ENCODE measurements around the gene FASTKD2. TPM values are rescaled to one million over a fixed set of nuclear protein-coding genes. Genes with fewer than 3 reads are reported as not detected.
A peak's percentile ranks its signal among the peaks of the same experiment; 100 is the strongest.

Gene FASTKD2
- 46.8 TPM for polyA plus RNA-seq (ENCODE audit: insufficient read length)
- long read RNA-seq, donor 1, partial matches to known transcripts: 0 of 8 reads
- long read RNA-seq, donor 1, other reads (novel, unspliced or antisense): 0 of 8 reads
- long read RNA-seq, donor 2, partial matches to known transcripts: 10 of 16 reads
- long read RNA-seq, donor 2, other reads (novel, unspliced or antisense): 0 of 16 reads
- long read RNA-seq, donor 3, transcript FASTKD2-201 (12 exons, 3,188 nt): major isoform, 8 of 16 reads
- long read RNA-seq, donor 3, partial matches to known transcripts: 6 of 16 reads
- long read RNA-seq, donor 3, other reads (novel, unspliced or antisense): 0 of 16 reads
- long read RNA-seq, donor 4: 0 reads
- long read RNA-seq, donor 5, transcript FASTKD2-201 (12 exons, 3,188 nt): major isoform, 15 of 40 reads
- long read RNA-seq, donor 5, partial matches to known transcripts: 21 of 40 reads
- long read RNA-seq, donor 5, other reads (novel, unspliced or antisense): 0 of 40 reads
- long read RNA-seq, donor 6, transcript FASTKD2-201 (12 exons, 3,188 nt): major isoform, 6 of 23 reads
- long read RNA-seq, donor 6, partial matches to known transcripts: 15 of 23 reads
- long read RNA-seq, donor 6, other reads (novel, unspliced or antisense): 0 of 23 reads
- long read RNA-seq, donor 7, transcript FASTKD2-201 (12 exons, 3,188 nt): major isoform, 5 of 28 reads
- long read RNA-seq, donor 7, transcript FASTKD2-202 (12 exons, 2,586 nt): major isoform, 5 of 28 reads
- long read RNA-seq, donor 7, partial matches to known transcripts: 16 of 28 reads
- long read RNA-seq, donor 7, other reads (novel, unspliced or antisense): 0 of 28 reads
- long read RNA-seq, donor 8, partial matches to known transcripts: 0 of 5 reads
- long read RNA-seq, donor 8, other reads (novel, unspliced or antisense): 0 of 5 reads

DNA sequence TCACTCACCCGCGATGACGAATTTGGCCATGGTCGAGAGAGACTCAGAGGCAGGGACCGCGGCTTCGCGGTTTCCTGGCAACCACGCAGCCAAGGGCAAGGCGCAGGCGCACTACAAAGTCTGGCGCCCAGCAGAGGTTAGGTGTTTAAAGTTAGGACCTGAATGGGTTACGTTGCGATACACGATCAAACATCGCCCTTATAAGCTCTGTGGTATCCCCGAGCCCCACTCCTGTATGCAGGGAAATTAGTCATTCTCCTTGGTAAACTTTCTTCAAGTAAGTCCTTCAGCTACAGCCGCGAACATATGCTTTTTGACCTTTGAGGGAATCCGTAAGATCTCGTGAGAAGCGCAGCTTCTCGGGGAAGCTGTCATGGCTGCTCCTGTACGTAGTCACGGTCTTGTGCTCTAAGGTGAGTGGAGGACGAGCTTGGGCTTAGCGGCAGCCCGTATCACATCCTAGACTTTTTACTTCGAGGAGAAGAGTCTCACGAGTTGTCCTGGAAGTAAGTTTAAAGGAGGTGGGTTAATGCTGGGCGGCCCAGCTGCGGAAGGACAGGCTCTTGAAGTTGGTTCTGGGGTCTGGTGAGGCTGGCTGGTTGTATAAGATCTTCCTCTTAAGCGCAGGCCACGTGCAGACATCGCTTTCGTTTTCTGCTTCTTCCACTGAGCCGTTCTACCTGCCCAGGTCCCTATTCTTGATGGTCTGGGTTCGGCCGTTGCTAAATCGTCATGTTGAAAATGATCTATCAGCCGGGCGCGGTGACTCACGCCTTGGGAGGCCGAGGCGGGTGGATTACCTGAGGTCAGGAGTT lies at the start of gene FASTKD2, which contains the start of gene MDH1B:
Gene FASTKD2 (plus strand): TSS at position 365 of the 815 bp plus-strand sequence. CDS start 1,088 bp downstream, outside the sequence.
Gene MDH1B (minus strand): TSS at position 87 of the 815 bp plus-strand sequence. CDS start 57 bp downstream, at position 30.
- peak; percentile 94 for DNase-seq

DNA sequence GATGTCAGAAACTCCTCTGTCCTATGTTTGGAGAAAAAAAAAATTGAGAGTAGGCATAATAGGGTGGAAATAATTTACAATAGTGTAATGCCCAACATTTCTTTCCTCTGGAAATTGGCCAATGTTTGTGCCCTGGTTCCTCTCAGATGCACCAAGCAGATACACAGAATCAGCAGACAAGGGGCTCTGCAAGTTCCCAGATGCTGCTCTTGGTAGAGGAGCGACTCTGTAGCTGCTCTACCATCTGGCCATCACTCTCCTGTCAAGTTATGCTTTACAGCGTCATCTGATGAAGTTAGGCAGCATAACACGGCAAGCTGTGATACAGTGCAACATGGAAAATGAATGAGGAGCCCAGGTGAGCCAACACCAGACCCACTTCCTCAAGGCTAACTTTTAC lies 48.8 kb upstream of the FASTKD2 start:
- no peak for DNase-seq

DNA sequence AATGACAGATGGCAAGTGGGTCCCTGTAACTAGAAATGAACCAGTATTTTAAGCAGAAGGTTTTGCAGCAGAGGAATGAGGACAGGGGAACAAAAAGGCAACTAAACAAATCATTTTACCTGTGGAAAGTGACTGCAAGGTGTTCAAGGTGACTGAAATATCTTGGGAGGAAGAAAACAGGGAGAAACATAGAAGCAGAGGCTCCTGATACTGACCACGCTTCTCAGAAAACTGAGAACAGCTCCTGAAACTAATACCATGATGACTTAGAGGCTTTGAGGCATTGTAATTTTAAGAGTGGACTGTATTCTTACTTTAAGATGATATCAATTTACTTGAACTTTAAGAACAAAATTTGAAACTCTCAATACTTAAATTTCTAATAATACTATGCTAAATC lies 47.1 kb upstream of the FASTKD2 start, which contains the start of gene DYTN:
Gene DYTN (minus strand): TSS at position 101 of the 400 bp plus-strand sequence. CDS start 117 bp downstream, outside the sequence.
- DNase-seq: no peak

DNA sequence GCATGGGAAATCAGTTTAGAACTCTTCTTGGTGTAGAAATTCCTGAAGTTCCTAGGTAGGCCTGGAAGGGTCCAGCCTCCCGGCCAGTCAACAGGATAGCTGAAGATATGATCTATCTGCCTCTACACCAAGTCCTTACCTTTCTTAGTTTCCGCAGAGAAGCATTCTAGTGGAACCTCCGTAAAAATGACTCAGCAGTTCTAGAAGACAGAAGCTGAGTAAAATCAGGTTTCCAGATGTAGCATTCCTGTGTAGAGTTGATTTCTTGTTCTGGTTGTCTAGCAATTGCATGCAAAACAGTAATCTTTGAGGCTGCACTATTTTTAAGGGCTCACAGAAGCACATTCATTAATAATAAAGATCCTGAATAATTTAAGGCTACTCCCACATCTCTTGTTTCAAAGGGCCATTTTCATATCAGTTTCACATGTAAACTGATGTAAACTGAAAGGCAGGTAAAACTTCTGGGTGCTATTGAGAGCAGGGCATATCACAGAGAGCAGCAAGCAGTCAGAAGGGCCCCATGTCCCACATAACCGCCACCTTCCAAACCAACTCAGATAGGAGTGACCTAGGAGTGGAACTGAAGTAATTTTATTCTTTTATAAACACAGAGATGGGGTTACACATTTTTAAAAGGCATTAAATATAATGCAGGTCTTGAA lies 44.0 kb upstream of the FASTKD2 start:
- DNase-seq: no peak

DNA sequence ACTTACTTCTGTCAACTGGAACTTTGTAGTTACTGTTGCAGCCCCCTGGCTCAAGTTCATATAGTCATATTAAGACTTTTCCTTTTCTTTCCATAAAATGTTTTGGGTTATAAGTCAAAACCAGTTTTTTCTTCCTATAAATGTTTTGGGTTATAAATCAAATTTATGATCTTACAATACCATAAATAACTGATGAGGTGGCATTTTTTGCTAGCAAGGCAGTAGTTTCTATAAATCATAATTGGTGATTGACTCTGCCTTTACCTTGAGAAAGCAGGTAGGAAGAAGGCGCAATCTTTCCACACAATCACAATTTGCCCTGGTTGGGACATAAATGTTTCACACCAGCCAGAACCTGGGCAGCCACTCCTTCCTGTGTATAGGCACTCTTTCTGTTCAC lies 42.1 kb upstream of the FASTKD2 start:
- no peak for DNase-seq

DNA sequence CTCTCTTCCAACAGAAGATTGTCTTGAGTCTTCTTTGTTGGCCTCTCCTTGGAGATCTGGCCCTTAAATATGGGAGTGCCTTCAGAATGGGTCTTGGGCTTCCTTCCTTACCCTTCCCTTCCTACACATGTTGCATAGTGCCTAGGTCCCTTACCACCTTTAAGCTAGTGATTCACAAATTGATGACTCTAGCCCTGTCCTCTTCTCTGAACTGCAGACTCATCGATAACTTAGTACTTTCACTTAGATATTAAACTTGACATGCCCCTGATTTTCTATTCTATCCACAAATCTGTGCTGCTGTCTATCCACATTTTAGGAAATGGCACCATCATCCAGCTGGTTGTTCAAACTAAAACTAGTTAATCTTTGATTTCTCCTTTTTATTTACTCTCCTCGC lies 38.1 kb upstream of the FASTKD2 start:
- no peak for DNase-seq

DNA sequence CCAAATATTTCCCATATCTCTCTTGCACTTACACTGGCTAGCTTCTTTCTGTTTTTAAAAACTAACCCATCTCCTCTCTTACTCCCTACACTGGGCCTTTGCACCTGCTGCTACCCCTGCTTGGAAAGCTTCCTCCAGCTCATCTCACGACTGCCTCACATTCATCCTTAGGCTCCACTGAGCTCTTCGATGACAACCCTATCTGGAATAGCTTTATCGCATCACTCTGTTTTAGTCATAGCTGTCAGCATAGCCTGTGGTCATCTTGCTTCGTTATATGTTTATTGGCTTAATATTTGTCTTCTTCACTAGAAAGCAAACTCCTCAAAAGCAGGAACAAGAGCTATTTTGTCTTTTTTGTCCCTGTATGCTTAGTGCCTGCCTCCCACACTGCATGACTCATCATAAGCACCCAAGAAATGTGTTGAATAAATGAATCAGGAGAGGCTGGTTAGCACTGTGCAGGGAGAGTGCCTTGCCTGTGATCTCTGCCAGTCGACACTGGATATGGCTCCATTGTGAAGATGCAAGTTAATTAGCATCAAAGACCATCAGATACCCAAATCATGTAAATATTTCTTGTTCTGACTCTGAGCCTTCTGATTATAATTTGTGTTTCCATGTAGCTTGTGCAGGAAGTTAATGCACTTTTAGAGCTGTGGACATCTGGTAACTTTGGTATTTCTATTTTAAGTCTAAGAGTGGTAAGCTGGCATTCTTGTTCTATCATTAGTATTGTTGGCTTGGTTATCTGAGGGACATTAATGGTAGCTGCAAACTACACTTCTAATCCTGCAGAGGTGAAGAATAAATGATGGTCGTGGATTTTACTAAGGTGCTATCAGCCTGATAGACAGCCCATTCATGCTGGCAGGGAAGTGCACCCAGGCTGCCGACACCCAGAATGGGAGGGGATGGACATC lies 36.9 kb upstream of the FASTKD2 start:
- DNase-seq: no peak

DNA sequence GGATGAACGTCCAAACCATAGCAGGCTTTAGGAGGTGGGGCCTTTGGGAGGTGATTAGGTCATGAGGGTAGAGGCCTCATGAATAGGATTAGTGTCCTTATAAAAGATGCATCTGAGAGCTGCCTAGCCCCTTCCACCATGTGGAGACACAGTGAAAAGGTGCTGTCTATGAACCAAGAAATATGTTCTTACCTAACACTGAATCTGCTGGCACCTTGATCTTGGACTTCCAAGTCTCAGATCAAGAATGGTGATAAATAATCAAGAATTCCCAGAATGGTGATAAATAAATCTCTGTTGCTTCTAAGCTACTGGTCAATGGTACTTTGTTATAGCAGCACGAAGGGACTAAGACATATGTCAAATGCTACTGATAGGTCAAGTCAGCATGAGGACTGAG lies 32.1 kb upstream of the FASTKD2 start:
- no peak for DNase-seq

DNA sequence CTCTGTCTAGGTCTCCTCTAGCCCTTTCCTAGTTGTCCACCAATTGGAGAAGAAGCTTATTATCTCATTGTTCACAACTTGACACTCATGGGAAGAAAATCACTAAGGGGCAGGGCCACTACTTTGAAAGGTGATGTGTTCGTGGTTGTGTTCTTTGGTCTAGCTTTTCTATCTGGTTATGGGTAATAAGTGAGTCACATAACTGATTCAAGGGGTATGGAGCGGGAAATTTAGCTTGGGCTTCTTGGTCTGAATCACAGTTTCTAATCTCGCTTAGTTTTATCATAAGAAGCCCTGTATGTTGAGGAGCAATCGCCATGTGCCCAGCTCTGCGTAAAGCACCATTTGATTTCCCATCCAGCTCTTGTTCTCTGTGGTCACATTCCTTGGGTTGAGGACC lies 28.5 kb upstream of the FASTKD2 start:
- no peak for DNase-seq

DNA sequence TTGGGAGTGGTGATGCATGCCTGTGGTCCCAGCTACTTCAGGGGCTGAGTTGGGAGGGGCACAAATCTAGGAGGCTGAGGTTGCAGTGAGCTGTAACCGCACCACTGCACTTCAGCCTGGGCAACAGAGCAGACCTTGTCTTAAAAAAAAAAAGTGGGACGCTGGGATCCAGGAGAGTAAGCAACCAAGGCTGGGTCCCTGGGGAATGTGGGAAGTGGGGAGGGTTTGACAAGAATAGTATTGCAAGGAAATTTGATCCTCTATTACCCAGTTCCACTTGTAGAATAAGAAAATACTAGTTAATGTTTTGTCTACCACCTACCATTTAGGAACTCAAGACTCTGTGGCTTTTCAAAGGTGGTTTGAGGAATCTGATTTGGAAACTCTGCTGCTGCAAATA lies 26.1 kb upstream of the FASTKD2 start:
- DNase-seq: peak; percentile 32

DNA sequence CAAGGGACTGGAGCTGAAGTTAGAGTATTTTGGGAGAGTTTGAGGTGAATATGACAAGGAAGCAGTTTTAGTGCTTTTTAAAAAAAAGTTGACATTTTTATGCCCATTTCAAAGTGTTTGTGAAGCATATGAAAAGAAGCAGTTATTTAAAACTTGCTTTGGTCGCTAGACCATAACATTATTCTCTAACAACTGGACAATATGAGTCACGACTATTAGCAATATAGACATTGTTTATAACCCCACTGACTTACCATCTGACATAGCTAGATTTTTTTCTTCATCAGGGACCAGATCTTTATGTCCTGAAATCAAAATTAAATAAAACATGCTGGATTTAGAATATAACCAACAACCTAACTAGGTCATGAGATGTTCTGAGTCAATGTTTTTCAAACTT lies 24.6 kb upstream of the FASTKD2 start:
- DNase-seq: no peak

DNA sequence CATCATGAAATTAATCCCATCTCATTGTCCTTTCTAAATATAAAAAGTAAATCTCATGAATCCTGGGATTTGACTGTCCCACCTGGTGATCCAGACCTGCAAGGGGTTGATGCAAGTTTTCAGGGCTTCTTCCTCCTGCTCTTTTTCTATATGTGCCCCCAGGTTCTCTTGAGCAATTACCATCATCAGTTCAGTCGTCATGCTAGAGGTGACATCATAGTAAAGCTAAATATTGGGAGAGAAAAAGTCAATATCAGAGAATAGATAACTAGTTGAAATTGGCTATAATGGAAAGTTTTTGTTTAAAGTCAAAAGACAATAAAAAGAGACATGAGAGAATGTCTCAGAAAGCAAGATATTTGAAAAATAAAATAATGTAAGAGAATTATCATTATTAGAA lies 8.6 kb upstream of the FASTKD2 start:
- DNase-seq: no peak

DNA sequence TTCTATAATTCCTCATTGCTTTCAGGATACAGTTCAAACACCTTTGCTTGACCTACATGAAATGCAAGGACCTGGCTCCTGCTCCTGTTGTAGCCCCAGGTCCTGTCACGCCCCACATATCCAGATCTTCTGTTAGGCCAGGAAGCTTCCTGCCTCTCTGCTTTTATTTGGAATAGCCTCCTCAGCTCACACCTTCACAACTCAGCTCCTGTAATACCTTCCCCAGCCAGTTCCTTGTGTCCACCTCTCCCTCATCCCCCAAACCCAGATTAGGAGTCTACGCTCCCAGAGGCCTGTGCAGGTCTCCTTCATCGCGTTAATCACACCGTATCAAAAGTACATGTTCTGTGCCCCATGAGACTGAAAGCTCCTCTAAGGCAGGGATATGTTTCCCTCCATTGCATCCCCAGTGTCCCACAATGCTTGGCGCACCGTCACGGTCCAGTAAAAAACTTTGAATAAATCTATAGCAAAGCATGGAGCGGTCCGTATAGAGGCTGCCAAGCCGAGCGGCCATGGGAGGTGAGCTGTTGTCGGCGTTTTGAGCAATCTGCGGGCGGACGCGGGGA lies 649 bp upstream of the FASTKD2 start:
- no peak for DNase-seq

DNA sequence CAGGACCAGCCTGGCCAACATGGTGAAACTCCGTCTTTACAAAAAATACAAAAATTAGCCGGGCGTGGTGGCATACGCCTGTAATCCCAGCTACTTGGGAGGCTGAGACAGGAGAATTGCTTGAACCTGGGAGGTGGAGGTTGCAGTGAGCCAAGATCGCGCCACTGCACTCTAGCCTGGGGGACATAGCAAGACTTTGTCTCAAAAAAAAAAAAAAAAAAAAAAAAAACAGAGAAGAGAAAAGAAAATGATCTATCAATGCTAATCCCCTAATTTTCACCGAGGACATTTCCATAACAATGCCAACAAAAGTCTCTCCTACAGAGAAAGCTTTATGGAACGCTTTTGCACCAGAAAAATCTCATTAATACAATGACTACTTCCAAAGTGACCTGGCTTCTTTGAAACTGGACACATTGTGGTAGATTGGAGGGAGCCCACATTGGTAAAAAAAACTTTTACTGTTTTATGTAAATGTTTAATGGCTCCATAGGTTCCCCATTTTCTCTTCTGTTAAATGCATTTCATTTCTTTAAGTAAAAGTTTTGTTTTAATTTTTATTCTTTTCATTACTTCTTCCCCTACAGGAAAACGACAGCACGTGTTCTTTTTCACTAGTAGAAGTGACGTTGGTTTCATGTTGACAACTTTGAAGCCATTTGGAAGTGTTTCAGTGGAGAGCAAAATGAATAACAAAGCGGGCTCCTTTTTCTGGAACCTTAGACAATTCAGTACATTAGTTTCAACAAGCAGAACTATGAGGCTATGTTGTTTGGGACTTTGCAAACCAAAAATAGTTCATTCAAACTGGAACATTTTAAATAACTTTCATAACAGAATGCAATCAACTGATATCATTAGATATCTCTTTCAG lies 888 bp downstream of the FASTKD2 start:
- DNase-seq: no peak

DNA sequence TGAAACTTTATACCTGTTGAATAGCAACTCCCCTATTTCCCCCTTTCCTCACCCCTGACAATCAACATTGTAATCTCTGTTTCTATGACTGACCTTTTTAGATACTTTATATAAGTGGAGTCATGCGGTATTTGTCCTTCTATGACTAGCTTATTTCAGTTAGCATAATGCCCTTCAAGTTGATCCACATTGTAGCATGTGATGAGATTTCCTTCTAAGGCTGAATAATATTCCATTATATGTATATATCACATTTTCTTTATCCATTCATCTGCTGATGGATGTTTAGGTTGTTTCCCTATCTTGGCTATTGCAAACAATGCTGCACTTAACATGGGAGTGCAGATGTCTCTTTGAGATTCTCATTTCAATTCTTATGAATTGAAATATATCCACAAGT lies 9.5 kb downstream of the FASTKD2 start:
- no peak for DNase-seq

DNA sequence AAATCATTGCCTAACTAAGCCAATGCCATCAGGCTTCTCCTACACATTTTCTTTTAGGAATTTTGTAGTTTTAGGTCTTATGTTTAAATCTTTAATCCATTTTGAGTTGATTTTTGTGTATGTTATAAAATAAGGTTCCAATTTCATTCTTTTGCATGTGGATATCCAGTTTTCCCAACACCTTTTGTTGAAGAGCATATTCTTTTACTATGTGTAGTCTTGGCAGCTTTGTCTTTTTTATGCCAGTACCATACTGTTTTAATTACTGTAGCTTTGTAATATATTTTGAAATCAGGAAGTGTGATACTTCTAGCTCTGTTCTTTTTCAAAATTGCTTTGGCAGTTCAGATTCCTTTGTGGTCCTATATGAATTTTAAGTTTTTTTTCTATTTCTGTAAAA lies 11.0 kb downstream of the FASTKD2 start:
- no peak for DNase-seq

DNA sequence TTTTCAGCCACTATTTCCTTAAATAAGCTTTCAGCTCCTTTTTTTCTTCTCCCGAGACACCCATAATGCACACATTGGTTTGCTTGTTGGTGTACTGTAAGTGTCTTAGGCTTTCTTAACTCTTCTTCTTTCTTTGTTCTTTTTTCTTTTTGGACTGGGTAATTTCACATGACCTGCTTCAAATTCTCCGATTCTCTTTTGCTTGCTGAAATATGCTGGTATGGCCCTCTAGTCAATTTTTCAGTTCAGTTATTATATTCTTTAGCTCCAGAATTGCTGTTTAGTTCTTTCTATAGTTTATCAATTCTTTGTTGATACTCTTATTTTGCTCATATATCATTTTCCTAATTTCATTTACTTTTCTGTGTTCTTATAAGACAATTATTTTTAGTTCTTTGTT lies 15.3 kb downstream of the FASTKD2 start:
- DNase-seq: no peak

DNA sequence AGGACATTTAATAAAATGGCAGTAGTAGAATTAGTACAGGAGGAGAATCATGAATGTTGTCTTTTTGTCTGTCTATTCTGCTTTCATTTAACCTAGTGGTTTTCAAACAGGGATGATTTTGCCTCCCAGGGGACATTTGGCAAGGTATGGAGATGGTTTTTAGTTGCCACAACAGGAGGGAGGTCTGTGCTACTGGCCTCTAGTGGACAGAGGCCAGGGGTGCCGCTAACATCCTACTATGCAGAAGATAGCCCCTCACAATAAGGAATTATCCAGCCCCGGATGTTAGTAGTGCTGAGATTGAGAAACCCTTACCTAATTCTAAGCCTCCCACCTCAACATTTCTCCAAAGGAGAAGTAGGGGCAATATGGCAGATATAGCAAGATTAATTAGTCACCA lies 18.3 kb downstream of the FASTKD2 start:
- no peak for DNase-seq
